ENCODE results near the gene FMO5.

Gene FMO5

DNA sequence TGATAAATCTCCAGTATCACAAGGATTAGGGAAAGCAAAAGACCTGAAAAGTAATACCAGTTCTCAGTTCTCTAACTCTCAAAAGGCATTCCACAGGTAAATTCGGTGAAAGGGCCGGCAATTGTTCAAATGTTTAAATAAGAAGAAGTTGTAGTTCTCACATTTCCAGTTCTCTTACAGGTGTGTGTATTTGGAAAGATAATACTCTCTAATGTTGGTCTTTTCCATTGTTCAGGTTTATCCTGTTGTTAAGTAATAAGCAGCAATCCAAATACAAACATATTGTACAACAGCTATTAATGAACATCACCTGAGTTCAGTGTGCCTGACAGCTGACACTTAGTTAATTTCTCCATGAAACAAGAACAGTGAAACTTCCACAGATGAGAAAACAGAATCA is 39.7 kb downstream of the FMO5 start:
- TF ChIP-seq, protein P1, sequence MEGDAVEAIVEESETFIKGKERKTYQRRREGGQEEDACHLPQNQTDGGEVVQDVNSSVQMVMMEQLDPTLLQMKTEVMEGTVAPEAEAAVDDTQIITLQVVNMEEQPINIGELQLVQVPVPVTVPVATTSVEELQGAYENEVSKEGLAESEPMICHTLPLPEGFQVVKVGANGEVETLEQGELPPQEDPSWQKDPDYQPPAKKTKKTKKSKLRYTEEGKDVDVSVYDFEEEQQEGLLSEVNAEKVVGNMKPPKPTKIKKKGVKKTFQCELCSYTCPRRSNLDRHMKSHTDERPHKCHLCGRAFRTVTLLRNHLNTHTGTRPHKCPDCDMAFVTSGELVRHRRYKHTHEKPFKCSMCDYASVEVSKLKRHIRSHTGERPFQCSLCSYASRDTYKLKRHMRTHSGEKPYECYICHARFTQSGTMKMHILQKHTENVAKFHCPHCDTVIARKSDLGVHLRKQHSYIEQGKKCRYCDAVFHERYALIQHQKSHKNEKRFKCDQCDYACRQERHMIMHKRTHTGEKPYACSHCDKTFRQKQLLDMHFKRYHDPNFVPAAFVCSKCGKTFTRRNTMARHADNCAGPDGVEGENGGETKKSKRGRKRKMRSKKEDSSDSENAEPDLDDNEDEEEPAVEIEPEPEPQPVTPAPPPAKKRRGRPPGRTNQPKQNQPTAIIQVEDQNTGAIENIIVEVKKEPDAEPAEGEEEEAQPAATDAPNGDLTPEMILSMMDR (IDR thresholded peaks at IDR 0.05; ENCODE audit: low read depth, low read length) = no peak
- no peak overlapping the region for H3K4me3 ChIP-seq (ENCODE audit: low read depth, low read length)
- in situ Hi-C loops (cut with HindIII; ENCODE audit: low sequenced_read_pairs) = no loop called here
- DNase-seq (ENCODE audit: low read depth, low spot score) = no peak

DNA sequence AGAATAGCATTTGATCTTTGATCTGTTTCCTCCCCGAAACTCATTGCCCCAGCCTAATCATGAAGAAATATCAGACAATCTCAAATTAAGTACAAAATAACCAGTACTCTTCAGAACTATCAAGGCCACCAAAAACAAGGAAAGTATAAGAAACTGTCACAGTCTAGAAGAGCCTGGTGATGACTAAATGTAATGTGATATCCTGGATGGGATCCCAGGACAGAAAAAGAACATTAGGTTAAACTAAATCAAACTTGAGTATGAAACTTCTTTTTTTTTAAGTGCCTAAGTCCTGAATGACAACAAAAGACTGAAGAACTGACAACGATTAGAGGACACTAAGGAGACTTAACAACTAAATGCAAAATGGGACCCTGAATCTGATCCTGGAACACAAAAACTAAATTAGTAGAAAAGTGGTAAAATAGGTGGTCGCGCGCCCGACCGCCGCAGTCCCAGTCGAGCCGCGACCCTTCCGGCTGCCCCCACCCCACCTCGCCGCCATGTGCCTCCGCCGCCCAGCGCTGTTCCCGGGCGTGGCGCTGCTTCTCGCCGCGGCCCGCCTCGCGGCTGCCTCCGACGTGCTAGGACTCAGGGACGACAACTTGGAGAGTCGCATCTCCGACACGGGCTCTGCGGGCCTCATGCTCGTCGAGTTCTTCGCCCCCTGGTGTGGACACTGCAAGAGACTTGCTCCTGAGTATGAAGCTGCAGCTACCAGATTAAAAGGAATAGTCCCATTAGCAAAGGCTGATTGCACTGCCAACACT is 47.3 kb downstream of the FMO5 start:
- H3K4me3 ChIP-seq (ENCODE audit: low read depth, low read length) = no peak overlapping the region
- peak; percentile 72 for DNase-seq (ENCODE audit: low read depth, low spot score)
- in situ Hi-C loops (cut with HindIII; ENCODE audit: low sequenced_read_pairs) = no loop called here
- TF ChIP-seq, protein P1 (IDR thresholded peaks at IDR 0.05; ENCODE audit: low read depth, low read length) = no peak

DNA sequence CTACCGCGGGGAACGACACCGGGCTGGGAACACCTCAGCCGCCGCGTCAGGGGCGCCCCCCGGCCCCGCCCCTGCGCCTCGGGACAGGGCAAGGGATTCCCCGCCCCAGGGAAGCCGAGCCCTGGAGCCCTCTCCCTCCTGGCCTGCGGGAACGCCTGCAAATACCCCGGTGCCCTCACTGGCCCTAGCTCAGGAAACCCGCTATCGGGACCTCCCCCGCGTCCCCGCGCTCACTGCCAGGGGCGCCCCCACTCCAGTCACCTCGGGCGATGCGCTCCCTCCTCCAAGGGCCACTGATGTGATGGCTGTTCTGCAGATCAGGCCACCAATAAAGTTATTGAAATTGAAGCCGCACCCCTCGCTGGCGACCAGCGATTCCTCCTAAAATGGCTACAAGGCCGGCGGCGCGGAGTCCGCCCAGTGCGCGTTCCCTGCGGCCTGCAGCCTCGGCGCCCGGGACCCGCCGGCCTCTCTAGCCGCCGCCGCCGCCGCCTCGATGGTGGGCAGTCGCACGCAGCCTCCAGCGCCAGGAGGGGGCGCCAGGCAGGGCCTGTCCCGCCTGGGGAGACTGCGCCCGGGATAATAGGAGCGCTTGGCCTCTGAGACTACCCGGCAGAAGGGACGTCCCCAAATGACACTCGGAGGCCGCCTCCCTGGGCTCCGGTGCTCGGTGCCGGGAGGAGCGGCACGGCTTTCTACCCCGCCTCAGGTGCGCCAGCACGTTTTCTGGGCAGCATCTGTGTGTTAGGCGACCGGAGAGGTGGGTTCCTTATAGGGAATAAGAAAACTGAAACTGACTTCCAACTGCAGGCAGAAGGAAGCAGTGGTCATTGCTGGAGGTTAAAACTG is 52.7 kb downstream of the FMO5 start, which contains the start of gene PRKAB2:
PRKAB2 (minus strand) TSS at position 303 of the 849 bp plus-strand sequence. CDS start 326 bp downstream, outside the sequence.
- peak within 1 kb of the TSS; percentile 76 for H3K4me3 ChIP-seq (ENCODE audit: low read depth, low read length)
- in situ Hi-C loops (cut with HindIII; ENCODE audit: low sequenced_read_pairs) = no loop called here
- TF ChIP-seq, protein P1 (IDR thresholded peaks at IDR 0.05; ENCODE audit: low read depth, low read length) = peak; percentile 74
- DNase-seq (ENCODE audit: low read depth, low spot score) = peak; percentile 98

DNA sequence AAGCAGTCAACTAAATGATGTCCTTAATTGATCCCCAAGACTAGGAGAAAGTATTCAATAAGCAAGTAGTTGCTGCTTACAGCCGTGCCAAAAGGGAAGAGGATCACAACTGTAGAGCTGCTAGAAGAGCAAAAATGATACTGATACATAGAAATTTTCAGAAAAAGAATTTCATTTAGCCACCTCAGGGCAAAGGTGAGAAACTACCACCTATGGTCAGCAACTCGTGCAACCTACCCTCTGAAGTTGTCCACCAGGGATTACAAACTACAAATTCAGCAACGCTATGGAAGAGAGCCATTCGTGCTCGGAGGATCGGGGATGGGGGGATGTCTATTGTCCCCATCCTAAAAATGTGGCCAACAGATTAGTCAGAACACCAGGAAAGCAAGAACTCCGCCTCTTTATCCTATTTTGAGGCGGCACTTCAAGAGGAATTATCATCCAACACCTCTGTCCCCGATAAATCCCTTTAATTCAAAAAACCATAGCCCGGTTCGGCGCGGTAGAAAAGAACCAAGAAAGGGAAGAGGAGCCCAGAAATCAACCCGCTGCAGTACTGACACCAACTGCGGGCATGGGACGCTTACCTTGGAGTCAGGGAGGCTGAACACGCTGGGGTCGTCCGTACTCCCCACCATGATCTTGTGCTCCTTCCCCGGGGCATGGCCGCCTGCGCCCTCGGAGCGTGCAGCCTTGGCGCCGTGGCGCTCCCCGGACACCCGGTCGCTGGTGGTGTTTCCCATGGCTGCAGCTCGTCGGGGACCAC is 53.6 kb downstream of the FMO5 start:
- in situ Hi-C loops (cut with HindIII; ENCODE audit: low sequenced_read_pairs) = no loop called here
- peak overlapping the region; percentile 76 for H3K4me3 ChIP-seq (ENCODE audit: low read depth, low read length)
- no peak for DNase-seq (ENCODE audit: low read depth, low spot score)
- TF ChIP-seq, protein P1 (IDR thresholded peaks at IDR 0.05; ENCODE audit: low read depth, low read length) = no peak

DNA sequence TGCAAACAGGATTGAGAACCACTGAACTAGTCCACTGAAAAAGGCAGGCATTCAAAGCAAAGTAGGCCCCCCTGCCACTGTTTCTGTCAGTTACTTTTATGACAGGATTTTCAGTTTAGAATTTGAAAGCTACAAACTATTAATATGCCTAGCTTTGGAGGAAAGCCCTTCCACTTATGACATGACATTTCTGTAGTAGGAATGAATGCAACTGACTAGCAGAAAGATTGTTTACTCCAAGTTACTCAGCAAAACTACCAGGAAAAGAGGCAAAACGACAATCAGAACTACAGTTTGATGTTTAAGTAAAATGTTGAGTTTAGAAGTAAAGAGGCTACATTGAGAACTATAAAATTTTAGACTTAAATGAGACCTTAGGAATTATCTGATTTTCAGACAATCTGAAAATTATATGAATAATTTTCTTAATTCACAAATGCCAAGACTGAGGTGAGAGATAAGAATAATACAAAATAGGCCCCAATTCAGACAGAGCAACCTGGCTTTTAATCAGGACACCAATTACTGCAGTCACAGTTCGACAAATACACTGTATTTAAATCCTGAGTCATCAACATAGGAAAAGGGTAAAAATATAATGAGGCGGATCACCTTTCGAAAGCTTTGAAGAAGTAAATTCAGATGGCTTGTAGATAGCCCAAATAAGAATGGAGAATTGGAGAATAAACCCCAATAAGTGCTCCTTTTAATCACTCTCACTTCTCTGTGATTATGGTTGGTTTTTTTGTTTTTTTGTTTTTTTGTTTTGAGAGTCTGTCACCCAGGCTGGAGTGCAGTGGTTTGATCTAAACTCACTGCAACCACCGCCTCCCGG is 55.1 kb downstream of the FMO5 start:
- no peak for DNase-seq (ENCODE audit: low read depth, low spot score)
- in situ Hi-C loops (cut with HindIII; ENCODE audit: low sequenced_read_pairs) = no loop called here
- TF ChIP-seq, protein P1 (IDR thresholded peaks at IDR 0.05; ENCODE audit: low read depth, low read length) = no peak
- peak overlapping the region; percentile 12 for H3K4me3 ChIP-seq (ENCODE audit: low read depth, low read length)

All from astrocyte of the spinal cord (primary cell).